GM18519 (cell line): Measurements from ENCODE around the gene RAI1.

Source experiments
- ATAC-seq: cut with Tn5 transposase; IDR thresholded peaks from one replicate; pipeline ENCODE4 v1.9.1; 2021; ENCODE audit warnings: mild to moderate bottlenecking, moderate library complexity; ENCODE audit not compliant: unreplicated experiment, low FRiP score

RAI1 gene

GRCh38 chr17:17851103-17852002 is 170.1 kb downstream of the RAI1 start:
- no peak for ATAC-seq

- ATAC-seq = no peak
Measured at GRCh38 chr17:17852930-17853329, 171.7 kb downstream of the RAI1 start.

- no peak for ATAC-seq
Measured at GRCh38 chr17:17853811-17854447, 172.7 kb downstream of the RAI1 start.

- ATAC-seq = no peak
Measured at GRCh38 chr17:17855976-17856375, 174.7 kb downstream of the RAI1 start.

- no peak for ATAC-seq
Measured at GRCh38 chr17:17856386-17856785, 175.1 kb downstream of the RAI1 start.

GRCh38 chr17:17857496-17857895 is 176.2 kb downstream of the RAI1 start:
- ATAC-seq = no peak

GRCh38 chr17:17859909-17860765 is 178.9 kb downstream of the RAI1 start:
- no peak for ATAC-seq

GRCh38 chr17:17860766-17861107 is 179.5 kb downstream of the RAI1 start:
- ATAC-seq = no peak
